Pulmonary artery endothelial cell (primary cell): Measurements from ENCODE around the gene ATXN1. TPM values are rescaled to one million over a fixed set of nuclear protein-coding genes. Genes with fewer than 3 reads are reported as not detected.

ENCODE experiments used
- DNase-seq: peaks from one replicate; pipeline ENCODE4 v3.0.0-alpha.2; 2011; ENCODE audit warnings: low read depth, low spot score
- total RNA-seq: library from RNA; depleted of rRNA; stranded (reverse); fragments of >200 nt; gene quantifications from 2 replicates; pipeline ENCODE4 v1.2.3, GENCODE V29; 2014

ATXN1 gene
- total RNA-seq, 1 donor from 2014 or later, result 14.2 TPM

DNA sequence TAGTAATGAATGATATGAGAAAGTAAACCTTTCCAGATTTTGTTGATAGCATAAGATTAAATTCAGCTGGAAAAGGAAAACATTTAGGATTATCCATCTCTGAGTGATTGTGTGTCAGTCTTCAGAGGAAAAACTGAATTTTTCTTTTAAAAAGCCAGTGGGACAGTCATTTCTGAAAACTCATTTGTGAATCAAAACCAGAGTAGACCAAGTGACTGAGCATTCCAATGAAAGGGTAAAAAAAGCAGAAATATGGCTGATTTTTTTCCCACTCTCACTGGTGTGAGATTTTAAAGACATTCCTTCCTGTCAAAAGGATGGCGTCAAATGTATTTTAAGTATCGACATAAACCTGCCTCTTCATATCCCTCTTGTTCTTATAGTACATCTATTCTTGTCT lies 308.9 kb downstream of the ATXN1 start:
- no peak for DNase-seq

GRCh38 chr6:16450821-16451220 lies 310.4 kb downstream of the ATXN1 start:
- no peak for DNase-seq

GRCh38 chr6:16450285-16450684 lies 311.0 kb downstream of the ATXN1 start:
- no peak for DNase-seq

DNA sequence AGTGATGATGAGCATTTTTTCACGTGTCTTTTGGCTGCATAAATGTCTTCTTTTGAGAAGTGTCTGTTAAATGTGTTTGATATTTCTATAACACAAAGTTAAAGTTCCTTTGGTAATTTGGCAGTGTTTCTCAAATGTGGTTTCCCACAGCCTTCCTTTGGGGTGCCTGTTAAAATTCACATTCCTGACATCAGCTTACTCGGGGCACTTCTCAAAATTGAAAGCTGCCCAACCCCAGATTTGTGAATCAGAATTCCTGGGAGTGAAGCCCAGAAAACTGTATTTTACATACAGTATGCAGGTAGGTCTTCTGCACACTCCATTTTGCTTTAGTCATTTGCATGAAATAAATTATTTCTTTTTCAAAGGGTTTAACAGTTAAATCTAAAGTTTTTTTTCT lies 315.0 kb downstream of the ATXN1 start:
- no peak for DNase-seq

GRCh38 chr6:16442031-16442430 lies 319.2 kb downstream of the ATXN1 start:
- DNase-seq, result no peak

GRCh38 chr6:16441262-16441661 lies 320.0 kb downstream of the ATXN1 start:
- no peak for DNase-seq

DNA sequence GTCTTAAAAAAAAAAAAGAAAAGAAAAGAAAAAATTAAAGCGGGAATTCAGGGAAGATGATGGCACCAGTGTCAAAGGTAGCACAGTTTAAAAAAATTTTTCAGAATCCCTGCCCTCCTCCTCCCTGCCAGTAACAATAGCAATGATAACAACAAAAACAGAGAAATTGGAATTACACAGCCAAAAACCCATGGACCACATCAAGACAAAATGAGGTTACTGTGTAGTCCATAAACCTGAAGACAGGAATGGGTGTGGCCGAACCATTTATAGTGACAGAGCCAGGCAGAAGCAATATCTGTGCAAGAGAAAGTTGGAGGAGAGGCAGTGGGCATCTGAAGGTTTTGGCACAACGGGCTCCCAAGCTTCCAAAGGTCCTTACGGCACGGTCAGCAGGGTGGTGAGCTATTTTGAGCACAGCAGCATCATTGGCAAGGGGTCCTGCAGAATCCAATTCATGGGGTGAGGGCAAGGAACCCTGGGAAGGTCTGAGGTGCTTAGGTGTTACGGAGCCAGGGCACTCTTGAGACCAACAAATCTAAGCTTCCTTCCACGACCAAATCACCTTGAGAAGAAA lies 320.5 kb downstream of the ATXN1 start:
- DNase-seq, result no peak

- DNase-seq, result no peak
Observed at GRCh38 chr6:16438718-16439591, 322.3 kb downstream of the ATXN1 start.

- no peak for DNase-seq
Observed at GRCh38 chr6:16437984-16438383, 323.3 kb downstream of the ATXN1 start.

GRCh38 chr6:16437095-16437494 lies 324.2 kb downstream of the ATXN1 start:
- no peak for DNase-seq

GRCh38 chr6:16436550-16436949 lies 324.7 kb downstream of the ATXN1 start:
- DNase-seq, result no peak

DNA sequence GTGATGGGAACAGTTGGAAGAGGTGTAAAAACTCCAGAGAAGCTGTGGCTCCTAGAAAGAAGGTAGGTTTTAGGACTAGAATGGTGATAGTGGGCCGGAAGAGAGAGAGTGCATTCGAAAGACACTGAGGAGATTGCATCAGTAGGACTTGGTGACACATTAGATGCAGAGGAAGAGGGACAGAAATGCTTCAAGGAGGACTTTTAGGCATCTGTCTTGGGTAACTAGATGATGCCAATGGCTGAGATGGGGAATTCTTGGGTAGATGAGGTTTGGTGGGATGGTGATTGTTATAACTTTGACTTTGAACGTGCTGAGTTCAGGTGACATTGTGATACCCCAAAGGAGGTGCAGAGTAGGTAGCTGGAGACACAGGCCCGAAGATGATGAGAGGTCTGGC lies 326.4 kb downstream of the ATXN1 start:
- no peak for DNase-seq

DNA sequence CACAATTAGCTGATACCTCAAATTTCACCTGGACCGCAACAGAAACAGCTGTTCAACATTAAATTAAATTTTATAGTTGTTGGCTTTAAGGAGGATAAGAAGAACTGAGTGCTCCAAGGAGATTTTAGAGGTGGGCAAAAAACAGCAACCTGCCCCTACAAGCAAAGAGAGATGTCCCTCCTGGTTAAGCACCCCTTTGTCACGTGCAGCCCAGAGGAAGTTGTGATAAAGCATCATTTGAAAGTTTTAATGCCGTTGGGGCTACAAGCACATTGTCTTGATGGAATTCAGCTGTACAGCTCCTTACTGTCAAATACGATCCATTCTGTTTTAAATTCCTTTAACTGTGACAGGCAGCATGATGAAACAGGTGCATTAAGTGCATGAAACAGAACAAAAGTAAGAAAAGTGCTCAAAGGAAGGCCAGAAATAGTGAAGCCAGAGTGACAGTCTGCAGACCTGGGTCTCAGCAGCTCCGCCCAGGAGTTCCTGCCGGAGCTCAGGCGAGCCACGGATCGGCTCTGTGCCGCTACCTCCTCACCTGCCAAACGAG lies 327.8 kb downstream of the ATXN1 start:
- DNase-seq, result no peak

DNA sequence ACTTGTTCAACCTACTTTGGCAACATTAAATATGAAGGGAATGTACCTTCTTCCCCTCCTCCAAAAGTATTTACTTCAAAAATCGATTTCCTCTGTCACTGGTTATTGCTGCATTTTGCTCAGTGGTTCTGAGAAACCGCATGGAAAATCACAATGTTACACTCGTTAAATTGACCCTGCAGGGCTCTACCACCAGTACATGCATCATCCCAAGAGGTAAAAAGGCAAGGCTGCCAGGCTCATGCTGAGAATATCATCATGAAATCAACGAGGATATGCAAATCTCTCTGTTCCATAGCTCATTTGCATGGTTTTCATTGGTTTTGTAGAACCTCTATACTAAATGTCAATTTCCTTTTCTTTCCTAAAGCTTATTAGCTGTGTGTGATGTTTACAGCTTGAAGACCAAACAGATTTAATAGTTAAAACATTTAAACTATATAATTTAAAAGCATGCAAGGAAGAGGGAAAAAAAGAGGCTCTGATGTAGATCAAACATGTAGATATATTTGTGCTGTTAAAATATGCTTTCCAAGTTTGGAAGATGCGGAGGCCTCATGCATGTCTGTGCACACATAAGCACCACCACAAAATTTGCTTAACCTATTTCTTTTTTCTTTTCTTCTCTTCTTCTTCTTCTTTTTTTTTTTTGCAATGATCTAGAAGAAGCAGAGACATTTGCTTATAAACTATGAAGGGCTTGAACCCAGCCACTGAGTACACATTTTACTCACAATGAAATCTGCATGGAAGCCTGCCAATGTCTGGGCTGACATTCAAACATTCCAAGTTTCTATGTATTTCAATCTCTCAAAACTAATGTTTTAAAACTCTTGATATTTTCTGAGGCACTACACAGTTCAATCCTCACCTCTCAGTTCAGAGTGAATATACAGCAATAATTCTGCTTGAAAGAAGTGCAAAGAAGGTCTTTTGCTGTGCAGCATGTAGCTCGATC lies 328.9 kb downstream of the ATXN1 start:
- DNase-seq, result no peak

DNA sequence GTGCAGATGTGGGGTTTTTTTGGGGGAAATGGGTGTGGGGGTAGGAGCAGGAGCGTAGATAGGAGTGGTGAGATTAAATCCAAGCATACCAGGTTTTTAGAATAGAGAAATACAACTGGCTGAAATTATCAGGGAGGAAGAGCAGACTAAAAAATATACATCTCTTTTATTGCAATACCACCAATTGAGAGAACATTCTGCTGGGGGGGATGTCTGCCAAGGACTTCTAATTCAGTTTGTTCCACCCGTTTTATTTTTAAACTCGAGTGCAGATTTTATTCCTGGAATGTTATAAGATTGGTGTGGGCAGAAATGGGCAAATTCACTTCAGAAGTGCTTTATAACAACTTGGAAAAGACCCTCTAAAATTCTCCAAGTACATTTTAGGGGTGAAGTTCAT lies 330.2 kb downstream of the ATXN1 start:
- no peak for DNase-seq

GRCh38 chr6:16430391-16431089 lies 330.7 kb downstream of the ATXN1 start:
- DNase-seq, result no peak

GRCh38 chr6:16429669-16430068 lies 331.6 kb downstream of the ATXN1 start:
- DNase-seq, result no peak

DNA sequence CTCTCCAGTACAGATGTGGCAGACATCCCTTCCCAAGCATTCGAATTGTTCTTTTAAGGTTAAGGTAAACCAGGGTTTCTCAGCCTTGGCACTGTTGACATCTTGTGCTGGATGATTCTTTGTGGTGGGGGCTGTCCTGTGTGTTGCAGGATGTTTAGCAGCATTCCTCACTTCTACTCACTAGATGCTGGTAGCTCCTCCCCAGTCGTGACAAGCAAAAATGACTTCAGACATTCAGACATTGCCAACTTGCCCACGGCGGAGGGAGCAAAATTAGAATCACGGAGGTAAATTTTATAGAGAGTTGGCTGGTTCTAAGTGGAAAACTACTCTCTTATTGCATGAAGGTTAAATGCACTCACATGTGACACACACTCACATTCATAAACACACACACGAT lies 334.1 kb downstream of the ATXN1 start:
- DNase-seq, result no peak

- no peak for DNase-seq
Observed at GRCh38 chr6:16425881-16426615, 335.2 kb downstream of the ATXN1 start.

DNA sequence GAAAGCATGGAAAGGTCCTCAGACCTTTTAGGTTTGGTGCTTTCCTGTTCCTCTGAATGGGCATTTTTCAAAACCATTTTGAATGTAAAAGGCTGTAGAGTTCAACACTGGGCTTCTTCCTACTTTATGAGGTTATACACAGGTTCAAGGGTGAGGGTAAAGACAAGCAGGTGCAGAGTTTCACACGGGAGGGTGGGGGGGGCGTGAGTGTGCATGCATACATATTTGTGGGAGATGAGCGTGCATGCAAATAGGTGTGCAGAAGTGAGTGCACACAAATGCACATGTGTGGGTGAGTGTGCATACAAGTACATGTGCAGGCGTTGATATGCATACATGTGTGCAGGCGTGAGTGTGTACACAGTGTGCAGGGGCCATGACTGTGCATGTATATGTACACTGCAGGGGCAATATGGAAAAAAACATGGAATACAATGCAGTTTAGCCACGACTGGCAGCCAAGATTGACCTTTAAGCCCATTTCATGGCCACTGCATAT lies 339.7 kb downstream of the ATXN1 start:
- no peak for DNase-seq
